ENCODE measurements around the gene ATP13A3. TPM values are rescaled to one million over a fixed set of nuclear protein-coding genes. Genes with fewer than 3 reads are reported as not detected.
A peak's percentile ranks its signal among the peaks of the same experiment; 100 is the strongest.

Gene ATP13A3
- total and polyA plus RNA-seq, 2 of the 4 experiments (the other 2 are of a cell fraction) = 48.1 to 154 TPM

- DNase-seq (no peak), ATAC-seq (ENCODE audit: low read depth) (no peak)
- Histone ChIP-seq H3K23ac (ENCODE audit: low read depth, low read length) (peak overlapping the region; percentile 77; the same call in 1 of the 2 replicates), H4K91ac (ENCODE audit: insufficient read depth, low read depth, low read length) (no peak overlapping the region), H3K4me1 (ENCODE audit: control insufficient read depth, insufficient read depth, low read length) (peaks cover 22% of the 10 kb centered on the region), H2BK15ac (ENCODE audit: low read depth, low read length) (no peak overlapping the region), H3K9me1 (ENCODE audit: insufficient read depth, low read length) (peaks cover 16% of the 10 kb centered on the region), H3K4ac (ENCODE audit: low read depth, low read length) (peak overlapping the region; percentile 89; the same call in 1 of the 2 replicates), H3K9ac (ENCODE audit: low read depth, low read length) (peak overlapping the region; percentile 93), H3K4me2 (ENCODE audit: low read depth, low read length) (peak overlapping the region; percentile 71; the same call in 1 of the 2 replicates), H3K27me3 (ENCODE audit: control insufficient read depth, insufficient read depth, low read length) (no peaks in the 10 kb centered on the region), H3K79me1 (ENCODE audit: low read depth in 1 of 2, low read length in 2 of 2) (peaks cover 3 to 19% of the 10 kb centered on the region in 2 experiments; a peak in 3 of 4 replicates), H3K4me3 (ENCODE audit: insufficient read depth, low read depth, low read length) (no peak overlapping the region), H2AK5ac (ENCODE audit: low read depth, low read length) (no peak overlapping the region; the same call in 1 of the 2 replicates), H4K8ac (ENCODE audit: low read depth in 2 of 2, low read length in 2 of 2) (peak overlapping the region; percentile 11 to 82; a peak in 1 of 4 replicates), H2AFZ (replicated peaks; ENCODE audit: low read length, poor library complexity) (no peak overlapping the region), H4K20me1 (ENCODE audit: insufficient read depth, low read length) (peaks cover 37% of the 10 kb centered on the region), H3K18ac (ENCODE audit: low read depth, low read length) (no peak overlapping the region), H3K36me3 (ENCODE audit: control insufficient read depth, insufficient read depth, low read length) (peaks cover 2% of the 10 kb centered on the region), H4K5ac (ENCODE audit: low read depth, low read length) (no peak overlapping the region; the same call in 1 of the 2 replicates), H2BK120ac (ENCODE audit: low read depth, low read length) (no peak overlapping the region; the same call in 1 of the 2 replicates), H2AK9ac (replicated peaks; ENCODE audit: low read depth, low read length, poor library complexity) (no peak overlapping the region), H3K9me3 (ENCODE audit: control insufficient read depth, insufficient read depth, low read length) (no peaks in the 10 kb centered on the region), H2BK20ac (ENCODE audit: low read depth, low read length) (no peak overlapping the region), H3K14ac (replicated peaks; ENCODE audit: low read depth, low read length) (peak overlapping the region; percentile 71; the same call in 1 of the 2 replicates), H2BK5ac (ENCODE audit: low read depth, low read length, poor library complexity, severe bottlenecking) (peak overlapping the region; percentile 82), H3K27ac (ENCODE audit: insufficient read depth, low read length) (peak overlapping the region; percentile 71), H3K56ac (ENCODE audit: extremely low read depth, insufficient read depth, low read length) (peak overlapping the region; percentile 78; the same call in 1 of the 2 replicates)
- CTCF ChIA-PET = interaction anchor here (1.0 to 3.5 kb wide), 3 partner anchors 10 to 110 kb away, joined by 3 to 9 read pairs (median 7); no protein-coding TSS in a partner anchor
- no peak for TF ChIP-seq RCOR1 (IDR thresholded peaks at IDR 0.05; ENCODE audit: insufficient replicate concordance, low read length)
- no peak for TF ChIP-seq CEBPB (IDR thresholded peaks at IDR 0.05; ENCODE audit: low read depth, low read length)
- TF ChIP-seq NFE2L2 (IDR thresholded peaks at IDR 0.05; ENCODE audit: low read depth, low read length) = no peak
- no peak for TF ChIP-seq RFX5 (IDR thresholded peaks at IDR 0.05; ENCODE audit: low read depth, low read length)
- no peak for TF ChIP-seq RAD21 (IDR thresholded peaks at IDR 0.05; ENCODE audit: low read length)
- no peak for TF ChIP-seq ELK1 (IDR thresholded peaks at IDR 0.05; ENCODE audit: borderline replicate concordance, low read depth, low read length)
- TF ChIP-seq SMC3 (IDR thresholded peaks at IDR 0.05; ENCODE audit: low read depth, low read length) = no peak
- no peak for TF ChIP-seq MAZ (IDR thresholded peaks at IDR 0.05; ENCODE audit: borderline replicate concordance, low read depth, low read length)
- TF ChIP-seq POLR2A (IDR thresholded peaks at IDR 0.05; ENCODE audit: low read depth, low read length) = no peak
- no peak for TF ChIP-seq MAFK (IDR thresholded peaks at IDR 0.05; ENCODE audit: low read depth, low read length)
- no peak for TF ChIP-seq MXI1 (IDR thresholded peaks at IDR 0.05; ENCODE audit: borderline replicate concordance, low read depth, low read length)
- TF ChIP-seq CTCF (conservative IDR thresholded peaks at IDR 0.05; ENCODE audit: low read depth, low read length) = no peak
- WGBS, 2 experiments (ENCODE audit: extremely low coverage in 2 of 2, insufficient read length in 1 of 2) = 92% methylated on average over 4 of the region's 12 CpGs; no CpG with 5 or more reads in 1 of the 2 experiments
- POLR2A ChIA-PET (ENCODE audit: unreplicated experiment) = interaction anchor here (0.6 to 1.3 kb wide), 2 partner anchors 40 to 64 kb away, joined by 3 read pairs; no protein-coding TSS in a partner anchor
- intact Hi-C loops (cut with micrococcal nuclease) (loop anchor here (2.0 to 5.0 kb wide), 2 partner anchors 43 to 88 kb away; no protein-coding TSS in a partner anchor), in situ Hi-C loops (cut with MboI; ENCODE audit: low sequenced_read_pairs) (loop anchor here (5.0 kb wide), 1 partner anchor 103 kb away; no protein-coding TSS in a partner anchor), dilution Hi-C loops (cut with HindIII; ENCODE audit: low sequenced_read_pairs, unreplicated experiment) (no loop called here)
- BruUV-seq (replicated peaks) = TSS peak; percentile 45
Measured at GRCh38 chr3:194484614-194485013, 2.2 kb downstream of the ATP13A3 start.

Data from IMR-90 (cell line).